22Rv1 (cell line): ENCODE measurements around the gene TMEM244.

Source experiments
- CTCF ChIP-seq: fragments of 450-650 bp; IDR thresholded peaks from 2 replicates; pipeline ENCODE4 v1.5.1; 2017; ENCODE audit warnings: mild to moderate bottlenecking
- ZFX ChIP-seq: fragments of 450-650 bp; IDR thresholded peaks from 2 replicates; pipeline ENCODE4 v1.6.1; 2017; ENCODE audit warnings: antibody characterized with exemption, borderline replicate concordance

GRCh38 chr6:129812145-129812777, 48.9 kb downstream of the TMEM244 start:
- TF ChIP-seq ZFX, result no peak
- TF ChIP-seq CTCF, result no peak
